GM10248 (cell line): ENCODE data around the gene PHF19.

ENCODE experiments used
- CTCF ChIA-PET: fragments of 300-600 bp; sonication (Branson Sonifier 250); formaldehyde crosslinking; extraction: SDS; loops from one replicate; lab custom pipeline; 2021; ENCODE audit warnings: antibody characterized with exemption; lab: Yijun Ruan, JAX
- POLR2A ChIA-PET: fragments of 350-650 bp; sonication (Branson Sonifier 250); formaldehyde crosslinking; extraction: SDS; loops from one replicate; lab custom pipeline; 2020; ENCODE audit warnings: antibody characterized with exemption; lab: Yijun Ruan, JAX
- DNase-seq: peaks from one replicate; pipeline ENCODE4 v3.0.0; 2012; ENCODE audit errors: extremely low spot score
- TF ChIP-seq, protein P1 (sequence below): IDR thresholded peaks from 2 replicates; pipeline ENCODE4 v1.5.1; 2012; ENCODE audit warnings: mild to moderate bottlenecking, low read depth; ENCODE audit errors: extremely low read depth, missing control alignments, control extremely low read depth

The PHF19 gene

DNA sequence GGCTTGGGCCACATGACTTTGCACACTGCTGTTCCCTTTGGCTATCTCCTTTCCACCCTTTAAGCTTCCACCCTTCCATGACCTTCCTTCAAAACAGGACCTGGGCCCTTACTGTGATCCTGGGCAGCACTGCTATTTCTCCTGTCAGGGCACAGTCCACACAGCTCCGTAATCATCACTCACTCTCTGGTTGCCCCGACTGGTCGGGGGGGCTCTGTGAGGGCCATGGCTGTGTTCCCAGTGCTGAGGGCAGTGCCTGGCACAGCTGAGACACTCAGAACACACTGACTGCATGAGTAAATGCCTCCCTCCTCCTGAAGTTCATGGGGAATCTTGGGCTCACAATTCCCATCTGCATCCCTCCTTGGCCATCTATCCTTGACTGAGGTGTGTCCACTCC is 37.4 kb upstream of the PHF19 start:
- CTCF ChIA-PET = no interaction called here
- POLR2A ChIA-PET = no interaction called here
- DNase-seq = no peak
- TF ChIP-seq, protein P1, sequence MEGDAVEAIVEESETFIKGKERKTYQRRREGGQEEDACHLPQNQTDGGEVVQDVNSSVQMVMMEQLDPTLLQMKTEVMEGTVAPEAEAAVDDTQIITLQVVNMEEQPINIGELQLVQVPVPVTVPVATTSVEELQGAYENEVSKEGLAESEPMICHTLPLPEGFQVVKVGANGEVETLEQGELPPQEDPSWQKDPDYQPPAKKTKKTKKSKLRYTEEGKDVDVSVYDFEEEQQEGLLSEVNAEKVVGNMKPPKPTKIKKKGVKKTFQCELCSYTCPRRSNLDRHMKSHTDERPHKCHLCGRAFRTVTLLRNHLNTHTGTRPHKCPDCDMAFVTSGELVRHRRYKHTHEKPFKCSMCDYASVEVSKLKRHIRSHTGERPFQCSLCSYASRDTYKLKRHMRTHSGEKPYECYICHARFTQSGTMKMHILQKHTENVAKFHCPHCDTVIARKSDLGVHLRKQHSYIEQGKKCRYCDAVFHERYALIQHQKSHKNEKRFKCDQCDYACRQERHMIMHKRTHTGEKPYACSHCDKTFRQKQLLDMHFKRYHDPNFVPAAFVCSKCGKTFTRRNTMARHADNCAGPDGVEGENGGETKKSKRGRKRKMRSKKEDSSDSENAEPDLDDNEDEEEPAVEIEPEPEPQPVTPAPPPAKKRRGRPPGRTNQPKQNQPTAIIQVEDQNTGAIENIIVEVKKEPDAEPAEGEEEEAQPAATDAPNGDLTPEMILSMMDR = no peak

DNA sequence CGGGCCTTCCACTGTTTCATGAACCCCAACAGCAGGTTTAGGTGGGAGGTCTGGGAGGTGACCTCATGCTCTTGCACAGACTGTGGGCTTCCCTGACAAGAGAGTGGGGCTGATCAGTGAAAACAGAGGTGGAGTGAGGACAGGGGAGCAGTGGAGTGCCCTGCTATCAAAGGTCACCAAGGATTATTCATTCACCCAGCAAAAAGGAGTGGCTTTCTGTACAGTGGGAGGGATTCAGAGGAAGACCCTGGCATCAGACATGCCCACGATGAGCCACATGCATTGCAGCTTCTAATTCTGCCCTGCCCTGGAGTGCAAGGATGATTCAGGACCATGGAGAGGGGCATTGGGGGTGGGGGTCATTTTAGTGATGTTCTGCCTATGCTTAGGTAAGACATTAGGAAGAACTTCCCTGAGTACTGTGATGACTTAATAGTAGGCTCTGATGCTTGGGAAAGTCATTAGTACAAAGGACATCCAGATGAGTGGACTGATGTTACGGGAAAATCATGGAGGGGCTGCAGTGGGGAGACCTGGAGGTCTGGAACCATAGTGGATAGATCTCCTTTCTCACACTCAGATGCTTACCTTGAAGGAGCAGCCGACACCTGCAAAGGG is 36.8 kb upstream of the PHF19 start:
- TF ChIP-seq, protein P1 = no peak
- POLR2A ChIA-PET = interaction anchor here (0.5 kb wide), 1 partner anchor 18 kb away, joined by 3 read pairs; no protein-coding TSS in a partner anchor
- CTCF ChIA-PET = interaction anchor here (0.7 to 2.5 kb wide), 2 partner anchors 8 to 11 kb away, joined by 3 to 11 read pairs; no protein-coding TSS in a partner anchor
- DNase-seq = no peak

DNA sequence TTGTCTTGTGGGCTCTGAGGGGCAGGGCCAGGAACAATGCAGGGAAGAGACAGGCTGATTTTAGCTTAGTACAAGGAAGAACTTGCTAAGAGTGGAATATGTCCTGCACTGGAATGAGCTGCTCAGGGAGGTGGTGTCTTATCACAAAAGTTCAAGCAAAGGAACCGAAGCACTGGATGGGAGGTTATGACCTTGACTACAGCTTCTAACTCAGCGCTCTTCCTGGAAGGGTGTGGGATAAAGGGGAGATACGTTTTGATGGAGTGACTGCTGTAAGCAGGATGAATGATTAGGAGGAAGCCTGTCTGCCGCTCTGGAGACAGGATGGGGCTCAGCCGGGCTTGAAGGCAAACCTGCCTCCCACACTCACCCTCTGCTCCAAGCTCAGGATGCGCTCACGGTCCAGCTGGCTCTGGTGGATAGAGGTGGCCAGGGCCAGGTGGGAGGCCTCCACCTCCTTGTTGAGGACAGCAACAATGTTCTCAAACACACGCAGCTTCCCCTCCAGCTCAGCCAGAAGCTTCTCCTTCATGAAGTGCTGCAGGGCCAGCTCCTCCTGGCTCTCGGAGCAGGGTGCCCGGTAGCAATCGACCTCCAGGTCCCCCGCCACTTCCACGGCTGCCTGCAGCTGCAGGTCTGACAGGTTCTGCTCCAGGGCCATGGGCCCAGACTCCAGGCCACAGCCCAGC is 36.1 kb upstream of the PHF19 start:
- CTCF ChIA-PET = interaction anchor here (0.7 to 2.5 kb wide), 3 partner anchors 9 to 11 kb away, joined by 3 to 11 read pairs (median 3); no protein-coding TSS in a partner anchor
- POLR2A ChIA-PET = interaction anchor here (0.5 to 1.5 kb wide), 2 partner anchors 10 to 18 kb away, joined by 3 to 4 read pairs; no protein-coding TSS in a partner anchor
- DNase-seq = no peak
- TF ChIP-seq, protein P1 = no peak

DNA sequence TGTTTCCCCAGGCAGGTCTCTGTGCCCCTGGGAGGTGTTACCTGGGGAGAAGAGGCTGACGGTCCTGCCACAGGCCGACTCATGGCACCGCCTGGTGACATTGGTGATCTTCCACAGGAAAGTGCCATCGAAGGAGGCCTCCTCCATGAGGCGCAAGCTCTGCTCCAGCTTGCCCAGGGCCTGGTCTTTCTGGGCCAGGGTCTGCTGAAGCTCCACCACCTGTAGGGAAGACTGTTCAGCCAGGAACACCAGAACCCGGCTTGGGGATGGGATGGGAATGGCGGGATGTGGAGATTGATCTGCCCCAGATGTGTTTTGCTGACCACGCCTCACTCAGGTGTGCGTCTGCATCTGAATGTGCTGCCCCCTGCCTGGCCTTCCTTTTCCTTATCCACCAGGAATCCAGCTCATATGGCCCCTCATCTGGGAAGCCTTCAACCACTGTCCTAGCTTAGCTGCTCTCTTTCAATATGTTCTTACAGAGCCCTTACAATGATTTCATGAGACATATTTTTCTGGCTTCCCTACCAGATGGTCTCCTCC is 34.4 kb upstream of the PHF19 start:
- ChIA-PET POLR2A (interaction anchor here (1.1 to 1.4 kb wide), 2 partner anchors 10 to 14 kb away, joined by 3 to 6 read pairs; no protein-coding TSS in a partner anchor), CTCF (interaction anchor here (0.7 to 2.5 kb wide), 6 partner anchors 9 to 40 kb away, joined by 3 to 11 read pairs (median 4); no protein-coding TSS in a partner anchor)
- DNase-seq = no peak
- TF ChIP-seq, protein P1 = no peak

DNA sequence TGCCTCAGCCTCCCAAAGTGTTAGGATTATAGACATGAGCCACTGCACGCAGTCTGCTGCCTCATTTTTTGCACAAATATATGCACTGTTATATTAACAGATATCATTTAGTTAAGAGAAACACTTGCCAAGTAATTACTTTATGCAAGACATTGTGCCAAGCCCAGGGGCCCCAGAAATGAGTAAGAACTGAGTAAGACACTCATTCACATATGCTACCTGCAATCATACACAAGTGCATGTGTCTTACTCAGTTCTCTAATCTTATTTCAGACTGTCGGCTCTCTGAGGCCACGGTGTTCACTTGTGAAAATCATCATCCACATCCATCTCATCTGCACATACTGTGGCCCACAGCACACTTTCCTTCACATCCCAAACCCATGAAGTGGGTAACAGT is 33.7 kb upstream of the PHF19 start:
- POLR2A ChIA-PET = interaction anchor here (1.4 kb wide), 1 partner anchor 14 kb away, joined by 6 read pairs; no protein-coding TSS in a partner anchor
- TF ChIP-seq, protein P1 = no peak
- DNase-seq = no peak
- CTCF ChIA-PET = interaction anchor here (0.8 to 1.3 kb wide), 3 partner anchors 9 to 42 kb away, joined by 3 to 4 read pairs (median 3); no protein-coding TSS in a partner anchor

DNA sequence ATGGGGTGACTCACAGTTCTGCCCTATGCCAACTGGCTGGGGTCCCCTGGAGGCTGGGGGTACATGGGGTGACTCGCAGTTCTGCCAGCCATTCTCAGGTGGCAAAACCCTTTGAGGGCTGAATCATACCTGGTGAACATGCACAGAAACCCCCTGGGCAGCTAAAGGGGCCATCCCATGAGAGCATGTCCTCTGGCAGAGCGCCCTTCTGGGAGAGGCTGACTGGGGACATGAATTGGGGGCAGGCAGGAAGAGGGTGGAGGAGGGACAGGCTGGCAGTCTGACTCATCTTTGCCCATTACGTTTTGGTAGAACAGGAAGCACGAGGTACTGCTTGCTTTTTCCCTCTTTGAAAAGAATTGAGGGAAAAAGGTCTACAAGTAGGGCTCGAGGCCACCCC is 32.9 kb upstream of the PHF19 start:
- CTCF ChIA-PET = interaction anchor here (0.8 to 1.0 kb wide), 2 partner anchors 13 to 41 kb away, joined by 3 read pairs; no protein-coding TSS in a partner anchor
- no peak for DNase-seq

More for the DNA sequence above, 32.9 kb upstream of the PHF19 start:
- TF ChIP-seq, protein P1 = no peak
- POLR2A ChIA-PET = no interaction called here
